HUES6 (cell line): ENCODE data around the gene SOS1.
"Not testable (repeated sequence)": the region's sequence is repeated elsewhere in the genome, so short reads cannot be mapped to it uniquely, and the experiment has no call there.

Experiments
- H3K27ac ChIP-seq: 2 replicates; pipeline ENCODE4 v1.7.0; 2013; ENCODE audit warnings: low read depth, mild to moderate bottlenecking, low read length, inconsistent platforms
- H3K27me3 ChIP-seq: 2 replicates; pipeline ENCODE4 v1.6.1; 2013; ENCODE audit warnings: low read length; ENCODE audit not compliant: control insufficient read depth, insufficient read depth
- H3K36me3 ChIP-seq: 2 replicates; pipeline ENCODE4 v1.6.1; 2013; ENCODE audit warnings: low read length; ENCODE audit not compliant: control insufficient read depth, insufficient read depth
- H3K4me1 ChIP-seq: 2 replicates; pipeline ENCODE4 v1.6.1; 2013; ENCODE audit warnings: low read length; ENCODE audit not compliant: control insufficient read depth, insufficient read depth
- H3K4me3 ChIP-seq: 2 replicates; pipeline ENCODE4 v1.5.1; 2013; ENCODE audit warnings: low read depth, low read length
- H3K9ac ChIP-seq: one replicate; pipeline ENCODE4 v1.6.1; 2013; ENCODE audit warnings: mild to moderate bottlenecking, low read length
- H3K9me3 ChIP-seq: 2 replicates; pipeline ENCODE4 v1.6.1; 2013; ENCODE audit warnings: low read depth, low read length; ENCODE audit not compliant: control insufficient read depth, insufficient read depth

The SOS1 gene

GRCh38 chr2:39150890-39151497, 30.1 kb upstream of the SOS1 start:
- no peak overlapping the region for H3K4me3 ChIP-seq
- H3K36me3 ChIP-seq: no peaks in the 10 kb centered on the region
- no peak overlapping the region for H3K27ac ChIP-seq
- peaks cover 3% of the 10 kb centered on the region; the same call in 1 of the 2 replicates for H3K4me1 ChIP-seq
- H3K9ac ChIP-seq: no peak overlapping the region
- no peaks in the 10 kb centered on the region for H3K27me3 ChIP-seq
- H3K9me3 ChIP-seq: no peaks in the 10 kb centered on the region

DNA sequence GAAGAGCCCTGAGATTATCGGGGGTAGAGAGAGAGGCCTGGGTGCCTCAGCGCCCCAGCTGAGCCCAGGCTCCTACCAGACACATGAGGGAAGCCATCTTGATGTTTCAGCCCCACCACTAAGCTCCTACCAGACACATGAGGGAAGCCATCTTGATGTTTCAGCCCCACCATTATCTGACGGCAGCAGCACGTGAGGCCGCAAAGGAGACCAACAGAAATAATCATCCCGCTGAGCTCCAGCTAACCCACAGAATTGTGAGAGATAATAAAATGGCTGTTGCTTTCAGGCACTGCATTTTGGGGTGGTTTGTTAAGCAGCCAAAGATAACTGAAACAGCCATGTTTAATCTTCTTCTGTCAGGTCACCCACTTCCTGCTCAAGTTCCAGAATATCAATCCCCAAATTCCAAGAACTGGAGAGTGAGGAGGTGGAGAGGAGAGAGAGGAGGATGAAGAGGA, 29.3 kb upstream of the SOS1 start:
- Histone ChIP-seq H3K27ac (no peak overlapping the region), H3K27me3 (no peaks in the 10 kb centered on the region), H3K36me3 (no peaks in the 10 kb centered on the region), H3K9me3 (no peaks in the 10 kb centered on the region), H3K9ac (no peak overlapping the region), H3K4me3 (no peak overlapping the region), H3K4me1 (peaks cover 3% of the 10 kb centered on the region; the same call in 1 of the 2 replicates)

DNA sequence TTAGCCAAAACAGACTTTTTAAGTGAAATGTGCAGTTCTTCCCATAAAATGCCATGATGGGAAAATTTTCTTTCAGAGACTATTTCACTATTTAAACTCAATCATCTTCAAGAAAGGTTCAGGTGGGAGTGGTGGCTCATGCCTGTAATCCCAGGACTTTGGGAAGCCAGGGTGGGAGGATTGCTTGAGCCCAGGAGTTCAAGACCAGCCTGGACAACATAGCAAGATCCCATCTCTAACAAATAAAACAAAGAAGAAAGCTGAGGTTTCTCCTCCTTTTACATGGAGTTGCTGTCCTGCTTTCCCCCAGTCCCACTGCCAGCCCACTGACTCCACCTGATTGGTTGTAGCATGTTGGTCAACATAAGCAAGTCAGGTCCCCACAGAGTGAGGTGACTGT, 25.8 kb upstream of the SOS1 start:
- no peaks in the 10 kb centered on the region for H3K9me3 ChIP-seq

DNA sequence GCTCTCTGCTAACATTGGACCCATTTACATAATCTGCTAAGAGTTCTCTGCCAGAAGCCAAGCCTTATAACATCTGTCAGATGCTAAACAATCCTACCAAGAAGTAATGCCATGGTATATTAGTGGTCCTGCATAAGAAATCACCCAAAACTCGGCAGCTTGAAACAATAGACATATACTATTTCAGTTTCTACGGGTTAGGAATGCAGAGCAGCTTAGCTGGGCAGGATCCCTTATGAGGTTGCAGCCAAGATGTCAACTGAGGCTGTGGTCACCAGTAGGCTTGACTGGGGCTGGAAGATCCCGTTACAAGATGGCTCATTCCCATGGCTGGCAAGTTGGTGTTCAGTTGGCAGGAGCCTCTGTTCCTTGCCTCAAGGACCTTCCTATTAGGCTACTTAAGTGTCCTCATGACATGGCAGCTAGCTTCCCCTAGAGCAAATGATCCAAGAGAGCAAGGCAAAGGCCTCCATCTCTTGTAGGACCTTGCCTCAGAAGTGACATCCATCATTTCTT, 25.1 kb upstream of the SOS1 start:
- no peak overlapping the region for H3K9ac ChIP-seq
- peaks cover 5% of the 10 kb centered on the region for H3K4me1 ChIP-seq

More for the DNA sequence above, 25.8 kb upstream of the SOS1 start:
- H3K36me3 ChIP-seq: no peaks in the 10 kb centered on the region
- no peak overlapping the region for H3K27ac ChIP-seq
- H3K9ac ChIP-seq: no peak overlapping the region
- no peak overlapping the region for H3K4me3 ChIP-seq
- H3K4me1 ChIP-seq: peaks cover 3% of the 10 kb centered on the region; the same call in 1 of the 2 replicates
- no peaks in the 10 kb centered on the region for H3K27me3 ChIP-seq

DNA sequence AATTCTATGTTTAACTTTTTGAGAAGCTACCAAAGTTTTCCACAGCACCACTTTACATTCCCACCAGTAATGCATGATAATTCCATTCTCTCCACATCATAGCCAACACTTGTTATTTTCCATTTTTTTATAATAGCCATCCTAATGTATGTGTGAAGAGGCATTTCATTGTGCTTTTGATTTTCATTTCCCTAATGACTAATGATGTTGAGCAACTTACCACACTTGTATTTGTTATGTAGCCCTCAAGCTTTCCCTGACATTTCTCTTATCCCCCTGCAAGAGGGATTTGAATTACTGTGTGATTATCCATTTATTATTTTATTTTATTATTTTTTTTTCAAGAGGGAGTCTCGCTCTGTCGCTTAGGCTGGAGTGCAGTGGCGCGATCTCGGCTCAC, 23.6 kb upstream of the SOS1 start:
- H3K9me3 ChIP-seq: no peaks in the 10 kb centered on the region
- H3K4me3 ChIP-seq: no peak overlapping the region
- no peak overlapping the region for H3K9ac ChIP-seq
- no peaks in the 10 kb centered on the region for H3K36me3 ChIP-seq
- no peaks in the 10 kb centered on the region for H3K27me3 ChIP-seq
- H3K27ac ChIP-seq: no peak overlapping the region
- H3K4me1 ChIP-seq: peaks cover 13% of the 10 kb centered on the region

More for the DNA sequence above, 25.1 kb upstream of the SOS1 start:
- Histone ChIP-seq H3K27me3 (no peaks in the 10 kb centered on the region), H3K9me3 (no peaks in the 10 kb centered on the region), H3K27ac (no peak overlapping the region), H3K36me3 (no peaks in the 10 kb centered on the region), H3K4me3 (no peak overlapping the region)

- no peak overlapping the region for H3K27ac ChIP-seq
- no peak overlapping the region for H3K9ac ChIP-seq
- H3K9me3 ChIP-seq: no peaks in the 10 kb centered on the region
- H3K4me1 ChIP-seq: peaks cover 13% of the 10 kb centered on the region
- H3K27me3 ChIP-seq: no peaks in the 10 kb centered on the region
- H3K36me3 ChIP-seq: no peaks in the 10 kb centered on the region
- H3K4me3 ChIP-seq: no peak overlapping the region
These were observed 22.2 kb upstream of the SOS1 start for GRCh38 chr2:39142904-39143605.

GRCh38 chr2:39141334-39142271, 20.8 kb upstream of the SOS1 start:
- H3K4me1 ChIP-seq: peaks cover 13% of the 10 kb centered on the region
- H3K27me3 ChIP-seq: no peaks in the 10 kb centered on the region
- H3K9me3 ChIP-seq: no peaks in the 10 kb centered on the region
- no peak overlapping the region for H3K9ac ChIP-seq
- no peak overlapping the region for H3K27ac ChIP-seq
- H3K36me3 ChIP-seq: no peaks in the 10 kb centered on the region
- no peak overlapping the region for H3K4me3 ChIP-seq

- H3K4me1 ChIP-seq: peaks cover 13% of the 10 kb centered on the region
- H3K9ac ChIP-seq, H3K9me3 ChIP-seq, H3K27ac ChIP-seq, H3K36me3 ChIP-seq, H3K27me3 ChIP-seq, H3K4me3 ChIP-seq: not testable (repeated sequence)
These were observed 20.1 kb upstream of the SOS1 start for GRCh38 chr2:39140948-39141333.

GRCh38 chr2:39140322-39140847, 19.5 kb upstream of the SOS1 start:
- peaks cover 13% of the 10 kb centered on the region for H3K4me1 ChIP-seq
- no peak overlapping the region for H3K4me3 ChIP-seq
- no peak overlapping the region for H3K9ac ChIP-seq
- no peaks in the 10 kb centered on the region for H3K36me3 ChIP-seq
- no peaks in the 10 kb centered on the region for H3K27me3 ChIP-seq
- peak overlapping the region; percentile 62; the same call in 1 of the 2 replicates for H3K27ac ChIP-seq
- no peaks in the 10 kb centered on the region for H3K9me3 ChIP-seq

- no peaks in the 10 kb centered on the region for H3K9me3 ChIP-seq
- H3K36me3 ChIP-seq: no peaks in the 10 kb centered on the region
- H3K9ac ChIP-seq: no peak overlapping the region
- no peaks in the 10 kb centered on the region for H3K27me3 ChIP-seq
- H3K4me3 ChIP-seq: no peak overlapping the region
- H3K27ac ChIP-seq: peak overlapping the region; percentile 62
- H3K4me1 ChIP-seq: peaks cover 13% of the 10 kb centered on the region
These were observed 18.8 kb upstream of the SOS1 start for GRCh38 chr2:39139511-39140237.
